Fibroblast of lung (primary cell): ENCODE results near the gene CEP20. TPM values are rescaled to one million over a fixed set of nuclear protein-coding genes. Genes with fewer than 3 reads are reported as not detected.

Experiments used
- DNase-seq, 2 donors: peaks; one replicate each; pipeline versions ENCODE4 v3.0.0 to v3.0.0-alpha.2; 2010; ENCODE audit warnings: low read depth in 2 of 2
- H2AFZ ChIP-seq: 2 replicates; pipeline ENCODE4 v1.5.1; 2012; ENCODE audit warnings: low read length, control low read depth, inconsistent platforms
- H3K27ac ChIP-seq: 2 replicates; pipeline ENCODE4 v1.5.1; 2011; ENCODE audit warnings: low read length, control low read depth; ENCODE audit not compliant: insufficient read depth
- H3K27me3 ChIP-seq: 2 replicates; pipeline ENCODE4 v1.5.1; 2011; ENCODE audit warnings: mild to moderate bottlenecking, low read length; ENCODE audit not compliant: control insufficient read depth, insufficient read depth
- H3K36me3 ChIP-seq: 2 replicates; pipeline ENCODE4 v1.5.1; 2011; ENCODE audit warnings: low read length; ENCODE audit not compliant: control insufficient read depth, insufficient read depth
- H3K4me1 ChIP-seq: 2 replicates; pipeline ENCODE4 v1.5.1; 2011; ENCODE audit warnings: low read length; ENCODE audit not compliant: control insufficient read depth, insufficient read depth; ENCODE audit errors: extremely low read depth
- H3K4me2 ChIP-seq: 2 replicates; pipeline ENCODE4 v1.5.1; 2011; ENCODE audit warnings: low read length, control low read depth; ENCODE audit not compliant: insufficient read depth; ENCODE audit errors: extremely low read depth
- H3K4me3 ChIP-seq, 4 experiments: fragments of 200-600 bp in 1 of 4; sonication (generic) in 1 of 4; replicated peaks in 1 of 4; 2 replicates each; pipeline ENCODE4 v1.5.1; 2011 to 2016; ENCODE audit warnings: low read length in 4 of 4, low read depth in 3 of 4, mild to moderate bottlenecking in 3 of 4, control low read depth in 2 of 4, inconsistent platforms in 1 of 4, mixed read lengths in 1 of 4; ENCODE audit not compliant: insufficient read depth in 1 of 4; ENCODE audit errors: control extremely low read depth in 1 of 4
- H3K79me2 ChIP-seq: 2 replicates; pipeline ENCODE4 v1.5.1; 2012; ENCODE audit warnings: mild to moderate bottlenecking, low read length, inconsistent platforms; ENCODE audit not compliant: control insufficient read depth, insufficient read depth
- H3K9ac ChIP-seq: 2 replicates; pipeline ENCODE4 v1.5.1; 2011; ENCODE audit warnings: mild to moderate bottlenecking, low read length, control low read depth; ENCODE audit not compliant: insufficient read depth
- H3K9me3 ChIP-seq: 2 replicates; pipeline ENCODE4 v1.5.1; 2012; ENCODE audit warnings: low read depth, low read length; ENCODE audit not compliant: control insufficient read depth, insufficient read depth
- H4K20me1 ChIP-seq: 2 replicates; pipeline ENCODE4 v1.5.1; 2011; ENCODE audit warnings: low read length; ENCODE audit not compliant: control insufficient read depth, insufficient read depth; ENCODE audit errors: extremely low read depth
- EZH2 ChIP-seq: IDR thresholded peaks from 2 replicates; pipeline ENCODE4 v1.5.1; 2012; ENCODE audit warnings: low read length, control low read depth, mild to moderate bottlenecking; ENCODE audit errors: missing control alignments
- polyA plus RNA-seq, 2 donors: library from polyadenylated mRNA; depleted of rRNA in 1 of 2; stranded (reverse) in 1 of 2; unstranded in 1 of 2; fragments of >200 nt; gene quantifications; 2 replicates each; pipeline ENCODE4 v1.2.1, GENCODE V29; 2011 to 2012; ENCODE audit warnings: missing spikeins in 1 of 2
- total RNA-seq: library from RNA; depleted of rRNA; stranded (reverse); fragments of >200 nt; gene quantifications from 2 replicates; pipeline ENCODE4 v1.2.1, GENCODE V29; 2014
- TF ChIP-seq, protein P1 (sequence below), 2 donors: IDR thresholded peaks in 1 of 2; conservative IDR thresholded peaks in 1 of 2; 1 replicate in 1 of 2; 2 replicates in 1 of 2; pipeline ENCODE4 v1.5.1; 2011 to 2012; ENCODE audit warnings: low read length in 2 of 2, control low read depth in 1 of 2, inconsistent platforms in 1 of 2, low read depth in 1 of 2, mild to moderate bottlenecking in 1 of 2

Gene CEP20
- total and polyA plus RNA-seq, 2 donors (not counting 1 experiment from before 2014, with no cell fraction given) = 42.9 to 60.9 TPM

- peak within 1 kb of the TSS; percentile 6 to 63 (median 56) for H3K4me3 ChIP-seq
- peak within 1 kb of the TSS; percentile 78 for H3K4me2 ChIP-seq
- peaks cover 29% of the 10 kb centered on the region for H3K27me3 ChIP-seq
- H3K4me1 ChIP-seq = no peaks in the 10 kb centered on the region
- TF ChIP-seq, protein P1, sequence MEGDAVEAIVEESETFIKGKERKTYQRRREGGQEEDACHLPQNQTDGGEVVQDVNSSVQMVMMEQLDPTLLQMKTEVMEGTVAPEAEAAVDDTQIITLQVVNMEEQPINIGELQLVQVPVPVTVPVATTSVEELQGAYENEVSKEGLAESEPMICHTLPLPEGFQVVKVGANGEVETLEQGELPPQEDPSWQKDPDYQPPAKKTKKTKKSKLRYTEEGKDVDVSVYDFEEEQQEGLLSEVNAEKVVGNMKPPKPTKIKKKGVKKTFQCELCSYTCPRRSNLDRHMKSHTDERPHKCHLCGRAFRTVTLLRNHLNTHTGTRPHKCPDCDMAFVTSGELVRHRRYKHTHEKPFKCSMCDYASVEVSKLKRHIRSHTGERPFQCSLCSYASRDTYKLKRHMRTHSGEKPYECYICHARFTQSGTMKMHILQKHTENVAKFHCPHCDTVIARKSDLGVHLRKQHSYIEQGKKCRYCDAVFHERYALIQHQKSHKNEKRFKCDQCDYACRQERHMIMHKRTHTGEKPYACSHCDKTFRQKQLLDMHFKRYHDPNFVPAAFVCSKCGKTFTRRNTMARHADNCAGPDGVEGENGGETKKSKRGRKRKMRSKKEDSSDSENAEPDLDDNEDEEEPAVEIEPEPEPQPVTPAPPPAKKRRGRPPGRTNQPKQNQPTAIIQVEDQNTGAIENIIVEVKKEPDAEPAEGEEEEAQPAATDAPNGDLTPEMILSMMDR (conservative IDR thresholded peaks at IDR 0.05 in 1 of 2, IDR thresholded peaks at IDR 0.05 in 1 of 2; ENCODE audit: low read depth in 1 of 2, low read length in 2 of 2) = no peak
- peak; percentile 89 for TF ChIP-seq EZH2
- no peaks in the 10 kb centered on the region for H4K20me1 ChIP-seq
- H3K36me3 ChIP-seq = no peaks in the 10 kb centered on the region
- no peaks in the 10 kb centered on the region for H3K79me2 ChIP-seq
- peak within 1 kb of the TSS; percentile 87 for H2AFZ ChIP-seq
- H3K27ac ChIP-seq = no peak within 1 kb of the TSS
- no peak for DNase-seq
- H3K9ac ChIP-seq = no peak within 1 kb of the TSS
- H3K9me3 ChIP-seq = no peaks in the 10 kb centered on the region
Observed at GRCh38 chr16:15856901-15857698, 31.3 kb downstream of the CEP20 start, which contains the start of gene MYH11. Gene MYH11 (minus strand): TSS chr16:15857028. CDS start chr16:15838252, 18,776 bp downstream.

DNA sequence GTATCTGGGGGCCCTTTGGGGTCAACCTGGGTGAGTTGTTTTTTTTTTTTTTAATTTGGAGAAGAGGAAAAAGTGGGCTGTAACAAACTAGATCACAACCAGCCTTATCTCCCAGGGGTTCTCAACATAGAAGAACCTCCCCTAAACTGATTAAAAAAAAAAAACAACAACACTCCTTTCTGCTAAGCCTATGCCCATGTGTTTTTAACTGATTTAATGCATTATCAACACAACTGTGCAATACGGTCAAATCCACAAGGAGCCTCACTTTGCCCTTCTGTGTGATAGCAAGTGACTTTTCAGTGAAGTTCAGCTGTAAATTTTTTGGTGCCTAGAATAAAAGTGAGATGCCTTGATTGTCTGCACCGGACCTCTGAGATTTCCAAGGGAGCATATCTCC lies 32.2 kb downstream of the CEP20 start:
- no peaks in the 10 kb centered on the region for H3K9me3 ChIP-seq
- DNase-seq = no peak
- no peak overlapping the region for H3K9ac ChIP-seq
- no peaks in the 10 kb centered on the region for H3K36me3 ChIP-seq
- peaks cover 29% of the 10 kb centered on the region for H3K27me3 ChIP-seq
- H3K4me2 ChIP-seq = no peak overlapping the region
- no peaks in the 10 kb centered on the region for H3K4me1 ChIP-seq
- TF ChIP-seq, protein P1 (conservative IDR thresholded peaks at IDR 0.05 in 1 of 2, IDR thresholded peaks at IDR 0.05 in 1 of 2; ENCODE audit: low read depth in 1 of 2, low read length in 2 of 2) = no peak
- TF ChIP-seq EZH2 = no peak
- H4K20me1 ChIP-seq = no peaks in the 10 kb centered on the region
- no peak overlapping the region for H2AFZ ChIP-seq
- H3K79me2 ChIP-seq = no peaks in the 10 kb centered on the region
- no peak overlapping the region for H3K4me3 ChIP-seq
- H3K27ac ChIP-seq = no peak overlapping the region

DNA sequence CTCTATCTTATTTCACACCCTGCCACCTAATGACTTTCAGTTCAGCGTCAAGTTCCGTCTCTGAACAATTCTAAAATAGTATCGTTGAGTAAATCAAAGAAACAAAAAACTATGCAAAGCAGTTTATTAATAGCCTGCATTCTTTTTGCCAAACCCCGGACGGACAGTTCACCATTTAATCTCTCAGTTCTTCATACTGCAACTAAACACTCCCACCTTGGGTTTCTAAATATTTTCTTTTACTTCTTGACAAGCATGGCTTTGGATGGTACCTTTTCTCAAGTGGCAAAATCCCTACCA lies 32.7 kb downstream of the CEP20 start:
- Histone ChIP-seq H3K79me2 (no peaks in the 10 kb centered on the region), H3K4me3 (no peak overlapping the region), H3K4me1 (no peaks in the 10 kb centered on the region), H3K9ac (no peak overlapping the region), H3K27me3 (peaks cover 29% of the 10 kb centered on the region), H4K20me1 (no peaks in the 10 kb centered on the region), H2AFZ (no peak overlapping the region), H3K27ac (no peak overlapping the region), H3K9me3 (no peaks in the 10 kb centered on the region), H3K36me3 (no peaks in the 10 kb centered on the region), H3K4me2 (no peak overlapping the region)
- no peak for DNase-seq
- TF ChIP-seq, protein P1 (conservative IDR thresholded peaks at IDR 0.05 in 1 of 2, IDR thresholded peaks at IDR 0.05 in 1 of 2; ENCODE audit: low read depth in 1 of 2, low read length in 2 of 2) = no peak
